GM23338 (cell line): Measurements from ENCODE around the gene JAZF1. TPM values are rescaled to one million over a fixed set of nuclear protein-coding genes. Genes with fewer than 3 reads are reported as not detected.

Experiments used
- ATAC-seq: fragments of 200-7000 bp; cut with Tn5 transposase; 3 replicates; pipeline ENCODE4 v1.9.1; 2020
- DNase-seq: peaks from one replicate; pipeline ENCODE4 v3.0.0-alpha.2; 2015; ENCODE audit warnings: low spot score
- H2AFZ ChIP-seq: fragments of 200-600 bp; sonication (generic); 2 replicates; pipeline ENCODE4 v1.8.0; 2016; ENCODE audit warnings: antibody characterized with exemption, mild to moderate bottlenecking, moderate library complexity
- H3F3A ChIP-seq: fragments of 200-600 bp; sonication (generic); replicated peaks from 2 replicates; pipeline ENCODE4 v1.8.0; 2017; ENCODE audit warnings: antibody characterized with exemption, mixed run types, low read depth
- H3K27ac ChIP-seq: fragments of 200-600 bp; sonication (generic); 2 replicates; pipeline ENCODE4 v1.6.1; 2016; ENCODE audit warnings: low read depth
- H3K27me3 ChIP-seq: fragments of 200-600 bp; sonication (generic); 2 replicates; pipeline ENCODE4 v1.8.0; 2016; ENCODE audit warnings: mild to moderate bottlenecking, mixed run types, moderate library complexity; ENCODE audit not compliant: insufficient read depth
- H3K36me3 ChIP-seq: fragments of 200-600 bp; sonication (generic); 2 replicates; pipeline ENCODE4 v1.8.0; 2016; ENCODE audit warnings: mild to moderate bottlenecking; ENCODE audit not compliant: insufficient read depth
- H3K4me1 ChIP-seq: fragments of 200-600 bp; sonication (generic); 2 replicates; pipeline ENCODE4 v1.8.0; 2016; ENCODE audit warnings: mild to moderate bottlenecking, moderate library complexity; ENCODE audit not compliant: insufficient read depth
- H3K4me2 ChIP-seq: fragments of 200-600 bp; sonication (generic); 2 replicates; pipeline ENCODE4 v1.7.1; 2017; ENCODE audit warnings: mixed run types
- H3K4me3 ChIP-seq: fragments of 200-600 bp; sonication (generic); 2 replicates; pipeline ENCODE4 v1.6.1; 2016; ENCODE audit warnings: mixed run types
- H3K79me2 ChIP-seq: fragments of 200-600 bp; sonication (generic); replicated peaks from 2 replicates; pipeline ENCODE4 v1.8.0; 2017; ENCODE audit warnings: mild to moderate bottlenecking; ENCODE audit not compliant: insufficient read depth
- H3K9me2 ChIP-seq: fragments of 200-600 bp; sonication (generic); 2 replicates; pipeline ENCODE4 v1.8.0; 2017; ENCODE audit not compliant: insufficient read depth
- H4K20me1 ChIP-seq: fragments of 200-600 bp; sonication (generic); replicated peaks from 2 replicates; pipeline ENCODE4 v1.8.0; 2017; ENCODE audit warnings: mild to moderate bottlenecking; ENCODE audit not compliant: insufficient read depth
- H3K27ac Mint-ChIP-seq: 2 replicates; pipeline ENCODE4 v1.8.0; 2020; ENCODE audit warnings: inconsistent platforms, mild to moderate bottlenecking, moderate library complexity, mixed read lengths
- H3K27me3 Mint-ChIP-seq: 3 replicates; pipeline ENCODE4 v1.8.0; 2022; ENCODE audit warnings: low read depth, mild to moderate bottlenecking, moderate library complexity, mixed read lengths, inconsistent platforms; ENCODE audit not compliant: insufficient read depth, poor library complexity
- H3K36me3 Mint-ChIP-seq: 3 replicates; pipeline ENCODE4 v1.8.0; 2021; ENCODE audit warnings: low read depth, mild to moderate bottlenecking, inconsistent platforms, moderate library complexity, mixed read lengths
- H3K4me1 Mint-ChIP-seq: 3 replicates; pipeline ENCODE4 v1.8.0; 2020; ENCODE audit warnings: mild to moderate bottlenecking, inconsistent platforms, mixed read lengths
- H3K4me3 Mint-ChIP-seq: 3 replicates; pipeline ENCODE4 v1.8.0; 2021; ENCODE audit warnings: moderate library complexity, mild to moderate bottlenecking, inconsistent platforms, mixed read lengths
- H3K9me3 Mint-ChIP-seq: 3 replicates; pipeline ENCODE4 v1.8.0; 2020; ENCODE audit warnings: moderate library complexity, mild to moderate bottlenecking, inconsistent platforms, mixed read lengths
- CREB1 ChIP-seq: fragments of 250-450 bp; sonication (Bioruptor Pico); IDR thresholded peaks from 2 replicates; pipeline ENCODE4 v1.5.0; 2020; ENCODE audit warnings: low read depth, mild to moderate bottlenecking, moderate library complexity
- EZH2 ChIP-seq: fragments of 200-600 bp; sonication (generic); IDR thresholded peaks from one replicate; pipeline ENCODE4 v1.8.0; 2017; ENCODE audit warnings: antibody characterized with exemption, mild to moderate bottlenecking, low read depth; ENCODE audit not compliant: unreplicated experiment
- JUNB ChIP-seq: IDR thresholded peaks from one replicate; pipeline ENCODE4 v1.6.1; 2016; ENCODE audit warnings: antibody characterized with exemption; ENCODE audit not compliant: unreplicated experiment
- NANOG ChIP-seq: IDR thresholded peaks from 2 replicates; pipeline ENCODE4 v1.6.1; 2016; ENCODE audit warnings: antibody characterized with exemption, borderline replicate concordance
- POLR2AphosphoS5 ChIP-seq: IDR thresholded peaks from 2 replicates; pipeline ENCODE4 v1.6.1; 2016; ENCODE audit warnings: antibody characterized with exemption, low read depth
- STAT1 ChIP-seq: IDR thresholded peaks from one replicate; pipeline ENCODE4 v1.6.1; 2016; ENCODE audit warnings: antibody characterized with exemption; ENCODE audit not compliant: unreplicated experiment
- ZNF114 ChIP-seq: fragments of 250-450 bp; sonication (Bioruptor Pico); IDR thresholded peaks from 2 replicates; pipeline ENCODE4 v1.5.0; 2020; ENCODE audit warnings: mild to moderate bottlenecking, moderate library complexity
- polyA plus RNA-seq: library from polyadenylated mRNA; unstranded; fragments of >200 nt; fragmentation: Nextera tagmentation; extraction: Ambion mirVana; gene quantifications from 2 replicates; pipeline ENCODE4 v1.2.1, GENCODE V29; 2016
- total RNA-seq: library from RNA; depleted of rRNA; stranded (reverse); fragments of >200 nt; shearing (Covaris generic); gene quantifications from 2 replicates; pipeline ENCODE4 v1.2.3, GENCODE V29; 2014
- TF ChIP-seq, protein P1 (sequence below): fragments of 250-450 bp; sonication (Bioruptor Pico); IDR thresholded peaks from 2 replicates; pipeline ENCODE4 v1.5.0; 2020; ENCODE audit warnings: mild to moderate bottlenecking, moderate library complexity
- TF ChIP-seq, protein P2 (sequence below): IDR thresholded peaks from one replicate; pipeline ENCODE4 v1.6.1; 2018; ENCODE audit warnings: antibody characterized with exemption; ENCODE audit not compliant: unreplicated experiment
- TF ChIP-seq, protein P3 (sequence below): IDR thresholded peaks from 2 replicates; pipeline ENCODE4 v1.6.1; 2016; ENCODE audit warnings: antibody characterized with exemption

JAZF1 gene
- total and polyA plus RNA-seq, 2 experiments from 2014 or later: 12.2 to 22.2 TPM

DNA sequence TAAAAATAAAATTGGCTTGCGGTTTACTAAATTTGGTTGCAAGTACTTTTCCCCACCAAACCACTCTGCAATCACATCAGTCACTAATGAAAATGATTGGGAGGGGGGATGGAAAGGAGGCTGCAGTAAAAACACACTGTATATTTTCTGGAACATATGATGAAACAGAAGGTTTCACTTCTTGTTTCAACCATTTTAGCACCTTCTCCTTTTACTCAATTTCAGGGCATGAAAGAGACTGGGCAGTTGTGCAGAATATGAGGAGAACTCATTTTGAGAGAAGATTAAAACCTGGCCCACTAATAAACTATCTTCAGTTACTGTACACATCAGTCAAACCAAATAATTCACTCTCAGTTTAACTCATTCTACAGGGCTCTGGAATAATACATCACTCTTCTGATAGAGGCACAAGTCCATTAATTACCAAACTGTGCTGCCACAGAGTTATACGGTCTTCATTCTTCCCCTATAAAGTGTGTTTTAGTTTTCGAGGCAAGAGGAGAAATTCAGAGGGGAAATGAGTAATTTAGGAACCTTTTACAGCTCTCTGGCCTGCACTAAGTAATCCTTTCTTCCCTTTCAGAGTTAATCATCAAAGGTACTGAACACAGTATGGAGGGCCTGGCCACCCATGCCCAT is 25.5 kb downstream of the JAZF1 start:
- no peaks in the 10 kb centered on the region; the same call in 1 of the 2 replicates for H4K20me1 ChIP-seq
- no peak overlapping the region for H3K27ac ChIP-seq
- H2AFZ ChIP-seq: no peak overlapping the region
- Mint-ChIP-seq H3K27ac (no peak overlapping the region), H3K36me3 (no peaks in the 10 kb centered on the region), H3K4me1 (peaks cover 19% of the 10 kb centered on the region), H3K9me3 (no peaks in the 10 kb centered on the region), H3K4me3 (no peak overlapping the region), H3K27me3 (no peaks in the 10 kb centered on the region)
- TF ChIP-seq JUNB (no peak), EZH2 (no peak), STAT1 (no peak)
- no peak overlapping the region for H3K4me3 ChIP-seq
- no peaks in the 10 kb centered on the region for H3K36me3 ChIP-seq
- no peaks in the 10 kb centered on the region for H3F3A ChIP-seq
- peaks cover 6% of the 10 kb centered on the region for H3K9me2 ChIP-seq
- H3K4me1 ChIP-seq: peaks cover 7% of the 10 kb centered on the region
- ATAC-seq (no peak), DNase-seq (no peak)
- H3K4me2 ChIP-seq: no peak overlapping the region
- peaks cover 56% of the 10 kb centered on the region for H3K79me2 ChIP-seq
- no peaks in the 10 kb centered on the region for H3K27me3 ChIP-seq

DNA sequence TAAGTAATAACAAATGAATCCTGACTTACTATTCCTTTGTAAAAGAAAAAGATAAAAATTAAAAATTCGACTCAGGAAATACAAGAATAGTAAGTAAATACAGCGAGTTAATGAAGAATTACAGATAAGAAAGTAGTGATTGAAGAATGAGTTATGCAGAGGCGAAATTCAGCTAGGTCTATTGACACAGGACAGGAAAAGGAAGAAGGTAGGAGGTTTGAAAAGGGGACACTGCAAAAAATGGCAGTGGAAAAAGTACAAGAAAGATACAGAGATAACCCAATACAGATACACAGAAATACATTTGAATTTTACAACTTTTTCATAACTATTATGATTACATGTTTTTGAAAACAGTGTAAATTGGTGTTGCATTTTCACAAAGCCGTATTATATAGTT is 28.0 kb downstream of the JAZF1 start:
- no peak overlapping the region for H3K27ac Mint-ChIP-seq
- no peak for ATAC-seq
- Histone ChIP-seq H3K27me3 (no peaks in the 10 kb centered on the region), H4K20me1 (no peaks in the 10 kb centered on the region), H3K4me1 (peaks cover 11% of the 10 kb centered on the region), H3K4me2 (no peak overlapping the region), H3K9me2 (peaks cover 6% of the 10 kb centered on the region), H3K27ac (no peak overlapping the region), H3K79me2 (peaks cover 57% of the 10 kb centered on the region), H3F3A (no peaks in the 10 kb centered on the region), H3K36me3 (no peaks in the 10 kb centered on the region), H2AFZ (no peak overlapping the region), H3K4me3 (no peak overlapping the region)
- H3K36me3 Mint-ChIP-seq: no peaks in the 10 kb centered on the region
- H3K4me1 Mint-ChIP-seq: peaks cover 27% of the 10 kb centered on the region
- no peak overlapping the region for H3K4me3 Mint-ChIP-seq
- H3K9me3 Mint-ChIP-seq: no peaks in the 10 kb centered on the region
- DNase-seq: no peak
- no peaks in the 10 kb centered on the region for H3K27me3 Mint-ChIP-seq
- no peak for TF ChIP-seq JUNB
- TF ChIP-seq ZNF114 (CRISPR knock-in tag): no peak
- no peak for TF ChIP-seq CREB1 (CRISPR knock-in tag)
- TF ChIP-seq STAT1: no peak
- TF ChIP-seq, protein P1, sequence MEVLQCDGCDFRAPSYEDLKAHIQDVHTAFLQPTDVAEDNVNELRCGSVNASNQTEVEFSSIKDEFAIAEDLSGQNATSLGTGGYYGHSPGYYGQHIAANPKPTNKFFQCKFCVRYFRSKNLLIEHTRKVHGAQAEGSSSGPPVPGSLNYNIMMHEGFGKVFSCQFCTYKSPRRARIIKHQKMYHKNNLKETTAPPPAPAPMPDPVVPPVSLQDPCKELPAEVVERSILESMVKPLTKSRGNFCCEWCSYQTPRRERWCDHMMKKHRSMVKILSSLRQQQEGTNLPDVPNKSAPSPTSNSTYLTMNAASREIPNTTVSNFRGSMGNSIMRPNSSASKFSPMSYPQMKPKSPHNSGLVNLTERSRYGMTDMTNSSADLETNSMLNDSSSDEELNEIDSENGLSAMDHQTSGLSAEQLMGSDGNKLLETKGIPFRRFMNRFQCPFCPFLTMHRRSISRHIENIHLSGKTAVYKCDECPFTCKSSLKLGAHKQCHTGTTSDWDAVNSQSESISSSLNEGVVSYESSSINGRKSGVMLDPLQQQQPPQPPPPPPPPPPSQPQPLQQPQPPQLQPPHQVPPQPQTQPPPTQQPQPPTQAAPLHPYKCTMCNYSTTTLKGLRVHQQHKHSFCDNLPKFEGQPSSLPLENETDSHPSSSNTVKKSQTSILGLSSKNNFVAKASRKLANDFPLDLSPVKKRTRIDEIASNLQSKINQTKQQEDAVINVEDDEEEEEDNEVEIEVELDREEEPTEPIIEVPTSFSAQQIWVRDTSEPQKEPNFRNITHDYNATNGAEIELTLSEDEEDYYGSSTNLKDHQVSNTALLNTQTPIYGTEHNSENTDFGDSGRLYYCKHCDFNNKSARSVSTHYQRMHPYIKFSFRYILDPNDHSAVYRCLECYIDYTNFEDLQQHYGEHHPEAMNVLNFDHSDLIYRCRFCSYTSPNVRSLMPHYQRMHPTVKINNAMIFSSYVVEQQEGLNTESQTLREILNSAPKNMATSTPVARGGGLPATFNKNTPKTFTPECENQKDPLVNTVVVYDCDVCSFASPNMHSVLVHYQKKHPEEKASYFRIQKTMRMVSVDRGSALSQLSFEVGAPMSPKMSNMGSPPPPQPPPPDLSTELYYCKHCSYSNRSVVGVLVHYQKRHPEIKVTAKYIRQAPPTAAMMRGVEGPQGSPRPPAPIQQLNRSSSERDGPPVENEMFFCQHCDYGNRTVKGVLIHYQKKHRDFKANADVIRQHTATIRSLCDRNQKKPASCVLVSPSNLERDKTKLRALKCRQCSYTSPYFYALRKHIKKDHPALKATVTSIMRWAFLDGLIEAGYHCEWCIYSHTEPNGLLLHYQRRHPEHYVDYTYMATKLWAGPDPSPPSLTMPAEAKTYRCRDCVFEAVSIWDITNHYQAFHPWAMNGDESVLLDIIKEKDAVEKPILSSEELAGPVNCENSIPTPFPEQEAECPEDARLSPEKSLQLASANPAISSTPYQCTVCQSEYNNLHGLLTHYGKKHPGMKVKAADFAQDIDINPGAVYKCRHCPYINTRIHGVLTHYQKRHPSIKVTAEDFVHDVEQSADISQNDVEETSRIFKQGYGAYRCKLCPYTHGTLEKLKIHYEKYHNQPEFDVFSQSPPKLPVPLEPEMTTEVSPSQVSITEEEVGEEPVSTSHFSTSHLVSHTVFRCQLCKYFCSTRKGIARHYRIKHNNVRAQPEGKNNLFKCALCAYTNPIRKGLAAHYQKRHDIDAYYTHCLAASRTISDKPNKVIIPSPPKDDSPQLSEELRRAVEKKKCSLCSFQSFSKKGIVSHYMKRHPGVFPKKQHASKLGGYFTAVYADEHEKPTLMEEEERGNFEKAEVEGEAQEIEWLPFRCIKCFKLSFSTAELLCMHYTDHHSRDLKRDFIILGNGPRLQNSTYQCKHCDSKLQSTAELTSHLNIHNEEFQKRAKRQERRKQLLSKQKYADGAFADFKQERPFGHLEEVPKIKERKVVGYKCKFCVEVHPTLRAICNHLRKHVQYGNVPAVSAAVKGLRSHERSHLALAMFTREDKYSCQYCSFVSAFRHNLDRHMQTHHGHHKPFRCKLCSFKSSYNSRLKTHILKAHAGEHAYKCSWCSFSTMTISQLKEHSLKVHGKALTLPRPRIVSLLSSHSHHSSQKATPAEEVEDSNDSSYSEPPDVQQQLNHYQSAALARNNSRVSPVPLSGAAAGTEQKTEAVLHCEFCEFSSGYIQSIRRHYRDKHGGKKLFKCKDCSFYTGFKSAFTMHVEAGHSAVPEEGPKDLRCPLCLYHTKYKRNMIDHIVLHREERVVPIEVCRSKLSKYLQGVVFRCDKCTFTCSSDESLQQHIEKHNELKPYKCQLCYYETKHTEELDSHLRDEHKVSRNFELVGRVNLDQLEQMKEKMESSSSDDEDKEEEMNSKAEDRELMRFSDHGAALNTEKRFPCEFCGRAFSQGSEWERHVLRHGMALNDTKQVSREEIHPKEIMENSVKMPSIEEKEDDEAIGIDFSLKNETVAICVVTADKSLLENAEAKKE (CRISPR knock-in tag): no peak
- no peak for TF ChIP-seq NANOG
- TF ChIP-seq, protein P2, sequence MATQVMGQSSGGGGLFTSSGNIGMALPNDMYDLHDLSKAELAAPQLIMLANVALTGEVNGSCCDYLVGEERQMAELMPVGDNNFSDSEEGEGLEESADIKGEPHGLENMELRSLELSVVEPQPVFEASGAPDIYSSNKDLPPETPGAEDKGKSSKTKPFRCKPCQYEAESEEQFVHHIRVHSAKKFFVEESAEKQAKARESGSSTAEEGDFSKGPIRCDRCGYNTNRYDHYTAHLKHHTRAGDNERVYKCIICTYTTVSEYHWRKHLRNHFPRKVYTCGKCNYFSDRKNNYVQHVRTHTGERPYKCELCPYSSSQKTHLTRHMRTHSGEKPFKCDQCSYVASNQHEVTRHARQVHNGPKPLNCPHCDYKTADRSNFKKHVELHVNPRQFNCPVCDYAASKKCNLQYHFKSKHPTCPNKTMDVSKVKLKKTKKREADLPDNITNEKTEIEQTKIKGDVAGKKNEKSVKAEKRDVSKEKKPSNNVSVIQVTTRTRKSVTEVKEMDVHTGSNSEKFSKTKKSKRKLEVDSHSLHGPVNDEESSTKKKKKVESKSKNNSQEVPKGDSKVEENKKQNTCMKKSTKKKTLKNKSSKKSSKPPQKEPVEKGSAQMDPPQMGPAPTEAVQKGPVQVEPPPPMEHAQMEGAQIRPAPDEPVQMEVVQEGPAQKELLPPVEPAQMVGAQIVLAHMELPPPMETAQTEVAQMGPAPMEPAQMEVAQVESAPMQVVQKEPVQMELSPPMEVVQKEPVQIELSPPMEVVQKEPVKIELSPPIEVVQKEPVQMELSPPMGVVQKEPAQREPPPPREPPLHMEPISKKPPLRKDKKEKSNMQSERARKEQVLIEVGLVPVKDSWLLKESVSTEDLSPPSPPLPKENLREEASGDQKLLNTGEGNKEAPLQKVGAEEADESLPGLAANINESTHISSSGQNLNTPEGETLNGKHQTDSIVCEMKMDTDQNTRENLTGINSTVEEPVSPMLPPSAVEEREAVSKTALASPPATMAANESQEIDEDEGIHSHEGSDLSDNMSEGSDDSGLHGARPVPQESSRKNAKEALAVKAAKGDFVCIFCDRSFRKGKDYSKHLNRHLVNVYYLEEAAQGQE: no peak
- TF ChIP-seq, protein P3, sequence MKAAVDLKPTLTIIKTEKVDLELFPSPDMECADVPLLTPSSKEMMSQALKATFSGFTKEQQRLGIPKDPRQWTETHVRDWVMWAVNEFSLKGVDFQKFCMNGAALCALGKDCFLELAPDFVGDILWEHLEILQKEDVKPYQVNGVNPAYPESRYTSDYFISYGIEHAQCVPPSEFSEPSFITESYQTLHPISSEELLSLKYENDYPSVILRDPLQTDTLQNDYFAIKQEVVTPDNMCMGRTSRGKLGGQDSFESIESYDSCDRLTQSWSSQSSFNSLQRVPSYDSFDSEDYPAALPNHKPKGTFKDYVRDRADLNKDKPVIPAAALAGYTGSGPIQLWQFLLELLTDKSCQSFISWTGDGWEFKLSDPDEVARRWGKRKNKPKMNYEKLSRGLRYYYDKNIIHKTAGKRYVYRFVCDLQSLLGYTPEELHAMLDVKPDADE: no peak
- no peak for TF ChIP-seq POLR2AphosphoS5
- TF ChIP-seq EZH2: no peak
